ENCODE measurements around the gene AIF1.

DNA sequence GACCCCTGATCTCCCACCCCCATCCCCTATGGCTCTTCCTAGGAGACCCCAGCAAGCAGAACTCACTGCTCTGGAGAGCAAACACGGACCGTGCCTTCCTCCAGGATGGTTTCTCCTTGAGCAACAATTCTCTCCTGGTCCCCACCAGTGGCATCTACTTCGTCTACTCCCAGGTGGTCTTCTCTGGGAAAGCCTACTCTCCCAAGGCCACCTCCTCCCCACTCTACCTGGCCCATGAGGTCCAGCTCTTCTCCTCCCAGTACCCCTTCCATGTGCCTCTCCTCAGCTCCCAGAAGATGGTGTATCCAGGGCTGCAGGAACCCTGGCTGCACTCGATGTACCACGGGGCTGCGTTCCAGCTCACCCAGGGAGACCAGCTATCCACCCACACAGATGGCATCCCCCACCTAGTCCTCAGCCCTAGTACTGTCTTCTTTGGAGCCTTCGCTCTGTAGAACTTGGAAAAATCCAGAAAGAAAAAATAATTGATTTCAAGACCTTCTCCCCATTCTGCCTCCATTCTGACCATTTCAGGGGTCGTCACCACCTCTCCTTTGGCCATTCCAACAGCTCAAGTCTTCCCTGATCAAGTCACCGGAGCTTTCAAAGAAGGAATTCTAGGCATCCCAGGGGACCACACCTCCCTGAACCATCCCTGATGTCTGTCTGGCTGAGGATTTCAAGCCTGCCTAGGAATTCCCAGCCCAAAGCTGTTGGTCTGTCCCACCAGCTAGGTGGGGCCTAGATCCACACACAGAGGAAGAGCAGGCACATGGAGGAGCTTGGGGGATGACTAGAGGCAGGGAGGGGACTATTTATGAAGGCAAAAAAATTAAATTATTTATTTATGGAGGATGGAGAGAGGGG lies 41.6 kb upstream of the AIF1 start:
- TF ChIP-seq TSHZ2 (CRISPR knock-in tag; IDR thresholded peaks at IDR 0.05), result no peak
- no peak for TF ChIP-seq GLIS3 (CRISPR knock-in tag; IDR thresholded peaks at IDR 0.05)
- no peak for TF ChIP-seq ZNF8 (CRISPR knock-in tag; IDR thresholded peaks at IDR 0.05)
- TF ChIP-seq ARNTL (CRISPR knock-in tag; IDR thresholded peaks at IDR 0.05; ENCODE audit: borderline replicate concordance, low read depth), result no peak
- TF ChIP-seq RARB (CRISPR knock-in tag; IDR thresholded peaks at IDR 0.05), result no peak
- TF ChIP-seq ESRRG (CRISPR knock-in tag; IDR thresholded peaks at IDR 0.05), result no peak

All from SK-N-SH treated with all-trans-retinoic acid at 6 μM for 48 hours (cell line).